HG02840 (cell line): ENCODE results near the gene CEP192.
A peak's percentile ranks its signal among the peaks of the same experiment; 100 is the strongest.
"Not testable (repeated sequence)": the region's sequence is repeated elsewhere in the genome, so short reads cannot be mapped to it uniquely, and the experiment has no call there.

Source experiments
- ATAC-seq: cut with Tn5 transposase; IDR thresholded peaks from one replicate; pipeline ENCODE4 v1.9.1; 2021; ENCODE audit warnings: mild to moderate bottlenecking, moderate library complexity, moderate number of reproducible peaks; ENCODE audit not compliant: unreplicated experiment, low FRiP score

CEP192 gene, protein sequence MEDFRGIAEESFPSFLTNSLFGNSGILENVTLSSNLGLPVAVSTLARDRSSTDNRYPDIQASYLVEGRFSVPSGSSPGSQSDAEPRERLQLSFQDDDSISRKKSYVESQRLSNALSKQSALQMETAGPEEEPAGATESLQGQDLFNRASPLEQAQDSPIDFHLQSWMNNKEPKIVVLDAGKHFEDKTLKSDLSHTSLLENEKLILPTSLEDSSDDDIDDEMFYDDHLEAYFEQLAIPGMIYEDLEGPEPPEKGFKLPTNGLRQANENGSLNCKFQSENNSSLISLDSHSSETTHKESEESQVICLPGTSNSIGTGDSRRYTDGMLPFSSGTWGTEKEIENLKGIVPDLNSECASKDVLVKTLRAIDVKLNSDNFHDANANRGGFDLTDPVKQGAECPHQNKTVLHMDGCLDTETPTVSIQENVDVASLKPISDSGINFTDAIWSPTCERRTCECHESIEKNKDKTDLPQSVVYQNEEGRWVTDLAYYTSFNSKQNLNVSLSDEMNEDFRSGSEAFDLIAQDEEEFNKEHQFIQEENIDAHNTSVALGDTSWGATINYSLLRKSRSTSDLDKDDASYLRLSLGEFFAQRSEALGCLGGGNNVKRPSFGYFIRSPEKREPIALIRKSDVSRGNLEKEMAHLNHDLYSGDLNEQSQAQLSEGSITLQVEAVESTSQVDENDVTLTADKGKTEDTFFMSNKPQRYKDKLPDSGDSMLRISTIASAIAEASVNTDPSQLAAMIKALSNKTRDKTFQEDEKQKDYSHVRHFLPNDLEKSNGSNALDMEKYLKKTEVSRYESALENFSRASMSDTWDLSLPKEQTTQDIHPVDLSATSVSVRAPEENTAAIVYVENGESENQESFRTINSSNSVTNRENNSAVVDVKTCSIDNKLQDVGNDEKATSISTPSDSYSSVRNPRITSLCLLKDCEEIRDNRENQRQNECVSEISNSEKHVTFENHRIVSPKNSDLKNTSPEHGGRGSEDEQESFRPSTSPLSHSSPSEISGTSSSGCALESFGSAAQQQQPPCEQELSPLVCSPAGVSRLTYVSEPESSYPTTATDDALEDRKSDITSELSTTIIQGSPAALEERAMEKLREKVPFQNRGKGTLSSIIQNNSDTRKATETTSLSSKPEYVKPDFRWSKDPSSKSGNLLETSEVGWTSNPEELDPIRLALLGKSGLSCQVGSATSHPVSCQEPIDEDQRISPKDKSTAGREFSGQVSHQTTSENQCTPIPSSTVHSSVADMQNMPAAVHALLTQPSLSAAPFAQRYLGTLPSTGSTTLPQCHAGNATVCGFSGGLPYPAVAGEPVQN (N-terminal part only)

GRCh38 chr18:12990967-12991820 is at the start of gene CEP192:
TSS of gene CEP192 (plus strand) at chr18:12991362. CDS start at chr18:12999425, 8,063 bp downstream.
- ATAC-seq: peak; percentile 90

GRCh38 chr18:12943215-12943614 is 47.9 kb upstream of the CEP192 start:
- no peak for ATAC-seq

- no peak for ATAC-seq
Observed at GRCh38 chr18:12944709-12945108, 46.5 kb upstream of the CEP192 start.

GRCh38 chr18:12946549-12947284 is 44.4 kb upstream of the CEP192 start:
- ATAC-seq: no peak

DNA sequence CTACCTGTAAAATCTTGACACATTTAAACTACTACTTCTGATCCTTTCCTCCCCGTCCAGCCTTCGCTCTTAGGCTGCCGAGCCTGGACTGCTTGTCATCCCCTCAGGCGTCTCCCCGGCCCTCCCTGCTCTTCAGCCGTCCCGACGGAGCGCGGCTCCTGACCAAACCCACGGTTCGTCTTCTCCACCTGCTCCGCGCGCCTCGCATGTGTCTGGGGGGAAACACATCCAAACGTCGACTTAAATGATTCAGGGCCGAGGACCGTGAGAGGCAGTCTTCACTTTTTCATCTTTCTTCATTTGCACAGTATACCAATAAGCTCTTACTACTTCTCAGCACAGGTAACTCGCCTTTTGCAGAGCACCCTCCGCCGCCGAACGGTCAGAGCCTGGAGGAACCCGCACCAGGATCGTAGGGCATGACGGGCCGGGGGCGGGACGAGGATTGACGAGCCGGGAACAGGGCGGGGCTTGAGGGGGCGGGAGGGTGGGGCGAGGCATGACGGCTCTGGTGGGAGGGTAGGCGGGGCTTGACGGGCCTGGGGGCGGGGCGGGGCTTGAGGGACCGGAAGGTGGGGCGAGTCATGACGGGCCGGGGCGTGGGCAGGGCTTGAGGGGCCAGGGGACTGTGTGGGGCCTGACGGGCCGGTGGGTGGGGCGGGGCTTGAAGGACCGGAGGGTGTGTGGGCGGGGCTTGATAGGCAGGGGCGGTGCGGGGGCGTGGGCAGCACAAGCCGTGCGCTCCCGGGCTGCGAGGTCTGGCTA is 43.7 kb upstream of the CEP192 start, which contains the start of gene SEH1L:
SEH1L (plus strand) TSS at position 727 of the 765 bp plus-strand sequence. CDS start 111 bp downstream, outside the sequence.
- peak; percentile 77 for ATAC-seq

- peak; percentile 72 for ATAC-seq
Observed at GRCh38 chr18:12948050-12948804, 42.9 kb upstream of the CEP192 start.

GRCh38 chr18:12958478-12958877 is 32.7 kb upstream of the CEP192 start:
- ATAC-seq: no peak

GRCh38 chr18:12960395-12960794 is 30.8 kb upstream of the CEP192 start:
- ATAC-seq: no peak

GRCh38 chr18:12960853-12961397 is 30.2 kb upstream of the CEP192 start:
- ATAC-seq: no peak

DNA sequence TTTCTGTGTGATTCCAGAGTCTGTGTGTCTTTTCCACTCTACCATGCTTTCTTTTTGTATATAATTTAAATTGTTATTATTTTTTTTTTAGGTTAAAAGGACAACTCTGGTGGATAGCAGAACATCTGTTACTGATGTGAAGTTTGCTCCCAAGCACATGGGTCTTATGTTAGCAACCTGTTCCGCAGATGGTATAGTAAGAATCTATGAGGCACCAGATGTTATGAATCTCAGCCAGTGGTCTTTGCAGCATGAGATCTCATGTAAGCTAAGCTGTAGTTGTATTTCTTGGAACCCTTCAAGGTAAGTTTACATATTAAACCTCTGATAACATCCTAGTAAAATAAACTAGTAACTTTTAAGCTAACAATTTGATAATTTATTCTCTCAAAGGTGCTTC is 28.1 kb upstream of the CEP192 start:
- ATAC-seq: no peak

- no peak for ATAC-seq
Observed at GRCh38 chr18:12968115-12968514, 23.0 kb upstream of the CEP192 start.

DNA sequence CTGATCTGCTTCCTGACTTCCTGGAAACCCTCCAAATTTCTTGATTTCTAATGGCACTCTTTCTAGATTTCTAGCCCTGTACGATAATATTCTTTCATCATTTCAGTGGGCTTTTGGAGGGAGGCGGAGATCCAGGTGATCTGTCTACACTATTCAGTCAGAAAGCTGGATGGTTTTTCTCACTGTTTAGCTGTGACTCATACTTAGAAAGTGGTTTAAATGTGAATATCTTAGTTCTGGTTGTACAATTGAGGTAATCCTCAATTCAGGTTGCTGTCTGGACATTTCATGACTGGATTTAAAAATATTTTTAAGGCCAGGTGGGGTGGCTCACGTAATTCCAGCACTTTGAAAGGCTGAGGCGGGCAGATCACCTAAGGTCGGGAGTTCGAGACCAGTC is 22.5 kb upstream of the CEP192 start:
- ATAC-seq: no peak

GRCh38 chr18:12973562-12974213 is 17.5 kb upstream of the CEP192 start:
- no peak for ATAC-seq

DNA sequence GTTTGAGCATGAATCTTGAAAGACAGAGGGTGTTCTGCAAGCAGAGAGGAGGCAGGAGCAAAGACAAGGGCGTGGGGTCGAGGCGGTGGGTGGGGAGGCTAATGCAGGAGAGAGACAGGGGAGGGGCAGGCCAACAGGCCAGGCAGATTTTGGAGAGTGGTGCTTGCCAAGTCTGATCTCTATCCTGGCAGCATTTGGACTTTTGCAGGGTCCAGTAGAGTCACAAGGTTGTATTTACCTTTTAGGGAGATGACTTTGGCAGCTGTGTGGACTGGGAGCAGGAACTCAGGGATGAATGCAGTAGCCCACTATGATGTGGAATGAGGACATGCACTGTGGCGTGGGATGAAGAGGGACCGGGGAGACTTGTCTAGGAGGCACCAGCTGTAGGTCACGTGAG is 15.7 kb upstream of the CEP192 start:
- ATAC-seq: no peak

- ATAC-seq: no peak
Observed at GRCh38 chr18:12976305-12976704, 14.9 kb upstream of the CEP192 start.

DNA sequence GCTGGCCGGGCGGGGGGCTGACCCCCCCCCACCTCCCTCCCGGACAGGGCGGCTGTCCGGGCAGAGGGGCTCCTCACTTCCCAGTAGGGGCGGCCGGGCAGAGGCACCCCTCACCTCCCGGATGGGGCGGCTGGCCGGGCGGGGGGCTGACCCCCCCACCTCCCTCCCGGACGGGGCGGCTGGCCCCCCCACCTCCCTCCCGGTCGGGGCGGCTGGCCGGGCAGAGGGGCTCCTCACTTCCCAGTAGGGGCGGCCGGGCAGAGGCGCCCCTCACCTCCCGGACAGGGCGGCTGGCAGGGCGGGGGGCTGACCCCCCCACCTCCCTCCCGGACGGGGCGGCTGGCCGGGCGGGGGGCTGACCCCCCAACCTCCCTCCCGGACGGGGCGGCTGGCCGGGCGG is 11.1 kb upstream of the CEP192 start:
- not testable (repeated sequence) for ATAC-seq
